NCI-H2081 (cell line): ENCODE measurements around the gene AHRR.
"Not testable (repeated sequence)": the region's sequence is repeated elsewhere in the genome, so short reads cannot be mapped to it uniquely, and the experiment has no call there.

Experiments used
- DNase-seq, 2 experiments: peaks; one replicate each; lab custom pipeline; 2025; lab: John Stamatoyannopoulos, UW

The AHRR gene

GRCh38 chr5:321230-321725 is at the start of gene AHRR:
Gene AHRR (plus strand): TSS chr5:321714. CDS start chr5:343903, 22,189 bp downstream.
- DNase-seq = peak; percentile 87 to 89

DNA sequence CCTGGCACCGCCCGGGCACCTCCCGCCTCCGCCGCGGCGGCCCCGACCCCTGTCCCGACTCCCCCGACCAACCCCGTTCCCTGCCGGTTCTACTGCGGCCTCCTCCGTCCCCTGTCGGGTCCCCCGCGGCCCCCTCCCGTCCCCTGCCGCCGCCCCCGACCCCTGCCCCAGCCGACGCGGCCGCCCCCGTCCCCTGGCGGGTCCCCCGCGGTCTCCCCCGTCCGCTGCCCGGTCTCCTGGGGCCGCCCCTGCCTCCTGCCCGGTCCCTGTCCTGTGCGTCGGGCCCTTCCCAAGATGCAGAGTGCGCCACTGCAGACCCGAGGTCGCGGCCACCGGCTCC is 49.7 kb upstream of the AHRR start:
- not testable (repeated sequence) for DNase-seq

DNA sequence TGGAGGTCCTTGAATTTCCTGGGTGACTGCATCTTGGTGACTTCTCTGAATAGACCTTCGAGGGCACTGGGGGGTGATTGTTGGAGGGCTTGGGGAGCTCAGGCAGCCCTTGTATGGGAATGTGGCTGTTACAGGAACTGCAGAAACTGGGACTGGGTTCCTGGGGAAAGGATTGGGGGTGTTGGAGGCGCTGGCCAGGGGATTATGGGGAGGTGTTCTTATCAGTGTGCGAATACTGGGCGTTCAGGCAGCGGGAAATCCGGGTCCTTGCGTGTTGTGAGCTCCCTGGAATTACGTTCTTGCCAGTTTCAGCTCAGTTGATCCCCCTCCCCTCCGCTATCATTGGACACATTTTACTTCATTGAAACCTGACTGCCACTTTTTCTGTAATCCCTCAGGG is 48.4 kb upstream of the AHRR start:
- DNase-seq = not testable (repeated sequence)

GRCh38 chr5:273491-273890 is 48.0 kb upstream of the AHRR start:
- not testable (repeated sequence) for DNase-seq

GRCh38 chr5:274346-274745 is 47.2 kb upstream of the AHRR start:
- DNase-seq = not testable (repeated sequence)

DNA sequence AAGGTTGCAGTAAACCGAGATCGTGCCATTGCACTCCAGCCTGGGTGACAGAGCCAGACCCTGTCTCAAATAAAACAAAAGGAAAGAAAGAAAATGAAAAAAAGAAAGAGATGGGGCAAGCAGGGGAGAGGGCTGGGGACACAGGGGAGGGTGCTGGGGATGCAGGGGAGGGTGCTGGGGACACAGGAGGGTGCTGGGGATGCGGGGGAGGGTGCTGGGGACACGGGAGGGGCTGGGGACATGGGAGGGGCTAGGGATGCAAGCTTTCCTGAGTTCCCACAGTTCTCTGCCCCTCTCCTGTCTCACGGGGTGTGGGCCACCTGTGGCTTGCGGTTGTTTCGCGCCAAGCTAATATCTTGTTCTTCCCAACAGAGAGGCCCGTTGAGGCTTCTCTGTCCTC is 42.9 kb upstream of the AHRR start:
- no peak for DNase-seq

DNA sequence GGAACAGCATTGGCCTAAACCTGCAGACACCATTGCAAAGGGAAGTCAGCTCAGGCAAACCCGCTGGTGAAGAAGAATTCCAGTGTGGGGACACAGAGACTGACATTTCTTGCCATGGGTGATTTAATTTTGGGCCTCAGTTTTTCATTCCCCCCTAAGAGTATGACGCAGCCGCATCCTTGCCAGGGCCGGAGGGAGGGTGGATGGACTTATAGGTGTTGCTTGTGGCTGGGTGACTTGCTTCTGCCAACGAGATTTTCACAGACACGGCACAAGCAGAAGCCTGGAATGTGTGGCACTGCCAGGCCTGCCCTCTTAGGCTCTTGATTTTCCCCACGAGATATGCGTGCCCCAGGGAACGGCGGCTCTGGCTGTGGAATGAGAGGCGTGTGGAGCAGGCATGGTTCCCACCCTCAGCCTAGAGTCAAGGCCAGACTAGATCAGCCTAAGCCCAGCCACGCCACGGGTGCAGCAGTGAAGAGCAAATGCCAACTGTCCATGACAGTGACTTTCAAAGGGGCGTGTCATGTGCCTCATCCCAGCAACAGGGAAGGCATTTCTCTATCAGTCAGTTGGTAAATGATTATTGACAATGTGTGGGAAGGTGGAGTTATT is 42.4 kb upstream of the AHRR start:
- DNase-seq = not testable (repeated sequence)

DNA sequence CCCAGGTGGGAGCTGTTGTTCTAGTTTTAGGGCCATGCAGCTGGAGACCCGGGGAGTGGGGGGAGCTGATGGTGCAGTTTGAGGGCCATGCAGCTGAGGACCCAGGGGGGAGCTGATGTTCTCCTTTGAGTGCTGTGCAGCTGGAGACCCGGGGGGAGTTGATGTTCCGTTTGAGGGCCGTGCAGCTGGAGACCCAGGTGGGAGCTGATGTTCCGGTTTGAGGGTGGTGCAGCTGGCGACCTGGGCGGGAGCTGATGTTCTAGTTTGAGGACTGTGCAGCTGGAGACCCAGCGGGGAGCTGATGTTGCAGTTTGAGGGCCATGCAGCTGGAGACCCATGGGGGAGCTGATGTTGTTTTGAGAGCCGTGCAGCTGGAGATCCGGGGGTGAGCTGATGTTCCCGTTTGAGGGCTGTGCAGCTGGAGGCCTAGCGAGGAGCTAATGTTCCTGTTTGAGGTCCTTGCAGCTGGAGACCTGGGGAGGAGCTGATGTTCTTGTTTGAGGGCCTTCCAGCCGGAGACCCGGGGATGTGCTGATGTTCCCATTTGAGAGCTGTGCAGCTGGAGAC is 35.4 kb upstream of the AHRR start:
- DNase-seq = no peak

GRCh38 chr5:290200-290599 is 31.3 kb upstream of the AHRR start:
- not testable (repeated sequence) for DNase-seq

DNA sequence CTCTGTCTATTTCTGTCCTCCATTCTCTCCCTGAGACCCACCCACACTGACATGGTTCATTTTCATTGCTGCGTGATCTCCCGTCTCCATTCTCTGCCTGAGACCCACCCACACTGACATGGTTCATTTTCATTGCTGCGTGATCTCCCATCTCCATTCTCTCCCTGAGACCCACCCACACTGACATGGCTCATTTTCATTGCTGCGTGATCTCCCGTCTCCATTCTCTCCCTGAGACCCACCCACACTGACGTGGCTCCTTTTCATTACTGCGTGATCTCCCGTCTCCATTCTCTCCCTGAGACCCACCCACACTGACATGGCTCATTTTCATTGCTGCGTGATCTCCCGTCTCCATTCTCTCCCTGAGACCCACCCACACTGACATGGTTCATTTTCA is 30.2 kb upstream of the AHRR start:
- not testable (repeated sequence) for DNase-seq

- DNase-seq = not testable (repeated sequence)
Observed at GRCh38 chr5:294788-295187, 26.7 kb upstream of the AHRR start.

- peak in 1 of 2 experiments; percentile 64 for DNase-seq
Observed at GRCh38 chr5:296207-296606, 25.3 kb upstream of the AHRR start.

DNA sequence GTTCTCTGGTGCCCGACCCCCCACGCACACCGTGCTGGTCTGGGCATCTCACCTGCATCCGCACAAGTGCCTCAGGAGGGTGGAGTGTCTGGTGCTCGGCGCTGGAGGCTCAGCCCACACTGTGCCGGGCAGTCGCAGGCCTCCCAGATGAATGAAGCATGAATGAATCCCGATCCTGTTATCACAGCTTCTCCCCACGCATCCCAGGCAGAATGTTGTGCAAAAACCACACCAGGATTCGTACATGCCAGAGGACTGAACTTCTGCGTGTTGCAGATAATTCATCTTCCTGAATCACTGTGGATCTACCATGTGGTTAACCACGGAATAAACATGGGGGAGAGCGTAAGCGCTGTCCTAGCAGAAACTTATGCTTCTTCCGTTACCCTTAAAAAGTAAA is 24.6 kb upstream of the AHRR start:
- peak in 1 of 2 experiments; percentile 40 for DNase-seq

DNA sequence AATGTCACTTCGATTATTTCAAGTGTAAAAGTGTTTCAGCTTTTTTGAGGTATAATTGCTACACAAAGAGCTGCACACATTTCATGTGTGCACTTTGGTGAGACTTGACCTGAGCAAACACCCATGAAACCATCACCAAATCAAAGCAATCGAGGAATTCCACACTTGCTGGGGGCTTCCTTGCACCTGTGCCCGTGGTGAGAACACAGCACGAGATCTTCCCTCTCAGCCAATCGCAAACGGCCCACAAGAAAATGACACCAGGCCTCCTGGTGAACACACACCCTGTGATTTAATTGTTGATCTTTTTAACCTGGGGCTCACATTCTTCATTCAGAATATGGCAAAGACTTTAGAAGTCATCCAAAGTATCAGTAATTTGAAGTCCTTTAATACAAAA is 24.1 kb upstream of the AHRR start:
- peak in 1 of 2 experiments; percentile 73 for DNase-seq

DNA sequence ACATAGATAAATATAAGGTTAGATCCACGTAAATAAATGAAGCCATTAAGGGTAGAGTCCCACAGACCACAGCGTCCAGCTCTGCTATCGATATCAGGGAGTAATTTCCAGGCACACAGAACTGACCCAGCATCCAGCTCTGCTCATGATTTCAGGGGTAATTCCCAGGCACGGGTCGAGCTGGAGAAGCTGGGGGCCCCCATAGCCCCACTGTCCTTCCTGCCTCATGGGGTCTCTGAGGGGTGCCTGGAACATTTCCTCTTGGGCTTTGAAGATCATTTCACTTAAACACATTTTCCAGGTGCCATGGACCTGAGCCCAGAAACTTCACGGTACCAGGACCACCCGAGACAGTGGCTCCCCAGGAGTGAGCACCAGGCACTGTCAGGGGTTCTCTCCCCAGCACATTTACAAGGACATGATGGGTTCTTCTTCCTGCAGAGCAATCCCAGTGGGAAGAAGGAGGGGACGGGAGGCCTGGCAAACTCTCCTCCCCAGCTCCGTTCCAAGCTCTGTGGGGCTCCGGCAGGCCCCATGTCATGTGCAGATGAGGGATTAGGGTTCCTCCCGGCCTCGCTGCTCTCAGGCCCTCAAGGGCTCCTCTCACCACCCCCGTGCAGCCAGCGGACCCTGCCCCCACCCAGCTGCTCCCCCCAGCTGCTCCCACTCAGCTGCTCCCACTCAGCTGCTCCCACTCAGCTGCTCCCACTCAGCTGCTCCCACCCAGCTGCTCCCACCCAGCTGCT is 23.4 kb upstream of the AHRR start:
- DNase-seq = not testable (repeated sequence)

GRCh38 chr5:298737-299125 is 22.8 kb upstream of the AHRR start:
- no peak for DNase-seq

- not testable (repeated sequence) for DNase-seq
Observed at GRCh38 chr5:299921-300320, 21.6 kb upstream of the AHRR start.

DNA sequence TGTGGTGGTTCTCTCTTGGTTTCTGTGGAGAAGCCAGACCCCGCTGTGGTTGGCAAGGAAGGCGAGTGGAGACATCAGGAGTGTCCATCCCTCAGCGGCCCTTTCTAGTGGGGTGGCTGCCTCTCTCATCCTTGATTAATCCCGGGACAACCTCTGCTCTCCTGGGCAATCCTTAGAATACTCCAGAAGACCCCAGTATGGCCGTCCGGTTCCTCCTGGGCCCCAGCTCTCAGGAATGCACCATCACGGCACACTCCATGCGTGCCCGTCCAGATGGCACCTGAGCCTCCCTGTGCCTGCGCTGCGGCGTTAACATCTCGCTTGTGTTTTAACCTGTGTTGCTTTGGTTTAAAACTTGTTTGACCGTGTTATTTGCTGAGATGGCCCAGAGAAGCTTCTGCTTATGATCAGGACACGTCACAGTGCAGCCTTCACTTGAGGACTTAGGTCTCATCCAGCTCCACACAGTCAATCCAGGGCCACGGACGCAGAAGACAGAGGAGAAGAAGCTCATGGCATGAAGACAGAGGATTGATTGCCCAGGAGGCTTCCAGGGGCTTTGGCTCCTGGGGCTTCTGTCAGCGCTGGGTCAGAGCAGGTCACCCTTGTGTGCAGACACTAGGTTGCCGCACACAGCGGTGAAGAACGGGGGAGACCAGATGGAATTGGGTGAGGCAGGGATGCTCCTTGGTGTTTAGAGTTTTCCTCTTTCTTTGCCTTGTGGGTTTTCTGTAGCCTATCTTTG is 20.7 kb upstream of the AHRR start:
- not testable (repeated sequence) for DNase-seq

GRCh38 chr5:302416-302815 is 19.1 kb upstream of the AHRR start:
- DNase-seq = peak; percentile 89 to 96

- DNase-seq = no peak
Observed at GRCh38 chr5:302966-303365, 18.5 kb upstream of the AHRR start.

DNA sequence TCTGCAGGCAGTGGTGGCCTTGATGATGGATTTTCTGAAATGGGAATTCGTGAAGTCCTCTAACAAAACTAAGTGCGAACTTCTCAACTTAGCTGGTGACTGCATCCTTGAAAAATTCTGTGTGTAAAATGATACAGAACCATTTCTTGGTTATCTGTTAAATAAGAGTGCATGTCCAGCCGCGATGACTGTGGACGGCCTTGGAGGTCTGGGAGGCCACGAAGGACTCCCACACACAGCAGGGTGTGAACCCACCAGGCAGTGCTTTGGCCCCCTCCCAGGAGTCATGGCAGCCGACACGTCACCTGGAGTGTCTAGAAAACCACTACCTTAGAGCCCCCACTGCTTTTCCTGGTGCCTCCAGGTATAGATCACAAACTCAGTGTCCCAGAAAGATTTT is 17.8 kb upstream of the AHRR start:
- DNase-seq = not testable (repeated sequence)

DNA sequence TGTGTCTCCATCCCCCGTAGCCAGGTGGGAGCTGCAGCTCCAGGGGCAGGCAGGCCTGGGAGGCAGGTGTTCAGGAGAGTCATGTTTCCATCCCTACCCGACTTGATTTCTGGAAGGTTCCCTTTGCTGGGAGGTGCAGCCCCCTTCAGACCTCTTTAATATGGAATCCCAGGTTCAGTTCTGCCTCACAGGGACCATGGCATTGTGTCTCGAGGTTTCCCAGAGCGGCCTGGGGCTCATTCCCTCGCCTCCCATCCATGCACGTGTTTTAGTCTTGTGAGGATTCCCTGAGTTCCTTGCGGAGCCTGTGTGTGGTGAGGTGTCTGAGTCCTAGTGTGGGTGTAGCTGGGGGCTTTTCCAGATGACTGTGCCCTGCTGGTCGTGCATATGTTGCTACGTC is 16.5 kb upstream of the AHRR start:
- peak in 1 of 2 experiments; percentile 38 for DNase-seq
